Ovary (tissue), 3 donors: ENCODE results near the gene LMOD1.

Experiments used
- EP300 ChIP-seq: sonication (generic); formaldehyde crosslinking; IDR thresholded peaks from one replicate; pipeline ENCODE4 v1.6.1; 2017; ENCODE audit warnings: antibody characterized with exemption
- TF ChIP-seq, protein P1 (sequence below), 3 donors: fragments of 450-650 bp in 2 of 3; fragments of 200-600 bp in 1 of 3; IDR thresholded peaks; one replicate each; pipeline versions ENCODE4 v1.5.1 to v1.8.0; 2016 to 2022; ENCODE audit warnings: antibody characterized with exemption in 3 of 3, mild to moderate bottlenecking in 1 of 3
- donor health status: DM: no; HTN: no; CAD: no.

- TF ChIP-seq, protein P1, sequence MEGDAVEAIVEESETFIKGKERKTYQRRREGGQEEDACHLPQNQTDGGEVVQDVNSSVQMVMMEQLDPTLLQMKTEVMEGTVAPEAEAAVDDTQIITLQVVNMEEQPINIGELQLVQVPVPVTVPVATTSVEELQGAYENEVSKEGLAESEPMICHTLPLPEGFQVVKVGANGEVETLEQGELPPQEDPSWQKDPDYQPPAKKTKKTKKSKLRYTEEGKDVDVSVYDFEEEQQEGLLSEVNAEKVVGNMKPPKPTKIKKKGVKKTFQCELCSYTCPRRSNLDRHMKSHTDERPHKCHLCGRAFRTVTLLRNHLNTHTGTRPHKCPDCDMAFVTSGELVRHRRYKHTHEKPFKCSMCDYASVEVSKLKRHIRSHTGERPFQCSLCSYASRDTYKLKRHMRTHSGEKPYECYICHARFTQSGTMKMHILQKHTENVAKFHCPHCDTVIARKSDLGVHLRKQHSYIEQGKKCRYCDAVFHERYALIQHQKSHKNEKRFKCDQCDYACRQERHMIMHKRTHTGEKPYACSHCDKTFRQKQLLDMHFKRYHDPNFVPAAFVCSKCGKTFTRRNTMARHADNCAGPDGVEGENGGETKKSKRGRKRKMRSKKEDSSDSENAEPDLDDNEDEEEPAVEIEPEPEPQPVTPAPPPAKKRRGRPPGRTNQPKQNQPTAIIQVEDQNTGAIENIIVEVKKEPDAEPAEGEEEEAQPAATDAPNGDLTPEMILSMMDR (IDR thresholded peaks at IDR 0.05): no peak
- TF ChIP-seq EP300: no peak
These were observed 29.6 kb downstream of the LMOD1 start for GRCh38 chr1:201916649-201917249.
